K562 (cell line): ENCODE results near the gene XYLB. TPM values are rescaled to one million over a fixed set of nuclear protein-coding genes. Genes with fewer than 3 reads are reported as not detected.
A peak's percentile ranks its signal among the peaks of the same experiment; 100 is the strongest.

ENCODE experiments used
- ATF1 ChIP-seq, 2 experiments: fragments of 450-650 bp in 1 of 2; IDR thresholded peaks; 2 replicates each; pipeline ENCODE4 v1.6.1; 2016; ENCODE audit warnings: missing compliant biosample characterization in 1 of 2, missing genetic modification characterization in 1 of 2
- CEBPB ChIP-seq: fragments of 450-650 bp; IDR thresholded peaks from 2 replicates; pipeline ENCODE4 v1.6.1; 2016; ENCODE audit warnings: missing genetic modification characterization, missing compliant biosample characterization
- KAT2B ChIP-seq: IDR thresholded peaks from one replicate; pipeline ENCODE4 v1.6.1; 2012; ENCODE audit warnings: low read depth, mild to moderate bottlenecking, control low read depth, inconsistent platforms, low read length, moderate library complexity
- MAX ChIP-seq: sonication (generic); formaldehyde crosslinking; IDR thresholded peaks from 2 replicates; pipeline ENCODE4 v1.9.0; 2022; ENCODE audit warnings: mild to moderate bottlenecking, missing genetic modification reagents
- PATZ1 ChIP-seq: fragments of 250-450 bp; sonication (Bioruptor Pico); IDR thresholded peaks from 2 replicates; pipeline ENCODE4 v1.5.0; 2020; ENCODE audit warnings: mild to moderate bottlenecking, borderline replicate concordance
- POLR2H ChIP-seq: IDR thresholded peaks from 2 replicates; pipeline ENCODE4 v1.6.1; 2016; ENCODE audit warnings: missing genetic modification characterization, low read depth, mild to moderate bottlenecking, control low read depth, missing compliant biosample characterization, moderate library complexity
- POU5F1 ChIP-seq: fragments of 150-350 bp; IDR thresholded peaks from 2 replicates; pipeline ENCODE4 v1.6.1; 2014; ENCODE audit warnings: borderline replicate concordance, low read length, low read depth, mild to moderate bottlenecking; ENCODE audit not compliant: partially characterized antibody
- PRDM10 ChIP-seq: fragments of 450-650 bp; IDR thresholded peaks from 2 replicates; pipeline ENCODE4 v1.6.1; 2018; ENCODE audit not compliant: partially characterized antibody
- RREB1 ChIP-seq: fragments of 250-450 bp; sonication (Bioruptor Pico); IDR thresholded peaks from 2 replicates; pipeline ENCODE4 v1.4.0; 2020
- TCF15 ChIP-seq: fragments of 250-450 bp; sonication (Bioruptor Pico); IDR thresholded peaks from 2 replicates; pipeline ENCODE4 v1.8.0; 2022; ENCODE audit warnings: moderate library complexity, mild to moderate bottlenecking, inconsistent platforms
- ZBTB17 ChIP-seq: fragments of 450-650 bp; formaldehyde crosslinking; IDR thresholded peaks from 2 replicates; pipeline ENCODE4 v1.4.0; 2020; ENCODE audit warnings: mild to moderate bottlenecking
- ZKSCAN1 ChIP-seq: fragments of 150-350 bp; IDR thresholded peaks from 2 replicates; pipeline ENCODE4 v1.6.1; 2016; ENCODE audit warnings: low read depth, low read length
- ZNF263 ChIP-seq: sonication (generic); formaldehyde crosslinking; IDR thresholded peaks from 2 replicates; pipeline ENCODE4 v1.8.0; 2022; ENCODE audit warnings: mild to moderate bottlenecking, missing genetic modification reagents, borderline replicate concordance
- polyA plus RNA-seq, 8 experiments: library from polyadenylated mRNA; depleted of rRNA in 4 of 8; stranded (reverse) in 5 of 8; unstranded in 3 of 8; fragments of >200 nt; fragmentation: Nextera tagmentation in 2 of 8; fragmentation: Illumina TruSeq in 1 of 8; extraction: Ambion mirVana in 2 of 8; extraction: Trizol in 1 of 8; gene quantifications; 2 replicates each; pipeline versions ENCODE4 v1.2.1 to v1.2.3, GENCODE V29; 2011 to 2014; ENCODE audit warnings: inconsistent platforms in 1 of 8, missing spikeins in 1 of 8
- total RNA-seq, 7 experiments: library from RNA; depleted of rRNA in 6 of 7; stranded (reverse); fragments of >200 nt in 6 of 7; fragmentation: Illumina TruSeq in 2 of 7; extraction: Trizol in 2 of 7; gene quantifications; 2 replicates each; pipeline versions ENCODE4 v1.2.1 to v1.2.3, GENCODE V29; 2011 to 2021; ENCODE audit warnings: low replicate concordance in 1 of 7

The XYLB gene
- total and polyA plus RNA-seq, 9 of the 15 experiments (the other 6 are each of a cell fraction or from before 2014, with no cell fraction given) = 4.0 to 20.2 (median 13.2) TPM

GRCh38 chr3:38453075-38453912 lies 106.7 kb downstream of the XYLB start, which contains the start of gene ACVR2B (continued):
- peak; percentile 73 for TF ChIP-seq MAX
- no peak for TF ChIP-seq KAT2B
- TF ChIP-seq CEBPB (tag) = no peak
- no peak for TF ChIP-seq PATZ1
- TF ChIP-seq PRDM10 = peak; percentile 69
- no peak for TF ChIP-seq ATF1 (CRISPR knock-in tag; IDR thresholded peaks at IDR 0.05)
- peak; percentile 34; the same call in 1 of the 2 replicates for TF ChIP-seq ATF1 (tag; IDR thresholded peaks at IDR 0.05)
- TF ChIP-seq ZKSCAN1 = no peak
- TF ChIP-seq ZNF263 (CRISPR knock-in tag) = no peak
- no peak for TF ChIP-seq POU5F1
- no peak for TF ChIP-seq TCF15 (CRISPR knock-in tag)
- no peak for TF ChIP-seq RREB1 (CRISPR knock-in tag)
- TF ChIP-seq POLR2H = no peak
- TF ChIP-seq ZBTB17 (CRISPR knock-in tag) = no peak
